ENCODE data around the gene CLDN20. TPM values are rescaled to one million over a fixed set of nuclear protein-coding genes. Genes with fewer than 3 reads are reported as not detected.

CLDN20 gene
- total RNA-seq, 5 donors from 2014 or later (not counting 1 experiment from before 2014, with no cell fraction given): not detected

DNA sequence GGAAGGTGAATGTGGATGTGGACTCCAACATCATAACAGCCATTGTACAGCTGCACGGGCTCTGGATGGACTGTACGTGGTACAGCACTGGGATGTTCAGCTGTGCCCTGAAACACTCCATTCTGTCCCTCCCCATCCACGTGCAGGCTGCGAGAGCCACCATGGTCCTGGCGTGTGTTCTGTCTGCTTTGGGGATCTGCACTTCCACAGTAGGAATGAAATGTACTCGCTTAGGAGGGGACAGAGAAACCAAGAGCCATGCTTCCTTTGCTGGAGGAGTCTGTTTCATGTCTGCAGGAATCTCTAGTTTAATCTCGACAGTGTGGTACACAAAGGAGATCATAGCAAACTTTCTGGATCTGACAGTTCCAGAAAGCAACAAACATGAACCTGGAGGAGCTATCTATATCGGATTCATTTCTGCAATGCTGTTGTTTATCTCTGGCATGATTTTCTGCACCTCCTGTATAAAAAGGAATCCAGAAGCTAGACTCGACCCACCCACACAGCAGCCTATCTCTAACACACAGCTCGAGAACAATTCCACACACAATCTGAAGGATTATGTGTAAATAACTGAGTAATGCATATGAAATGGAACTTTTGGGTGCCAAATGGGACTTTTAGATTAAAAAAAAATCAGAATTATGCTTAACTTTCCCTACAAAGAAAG is 12.1 kb downstream of the CLDN20 start:
- Mint-ChIP-seq H3K9me3 (no peaks in the 10 kb centered on the region), H3K4me3 (no peak overlapping the region), H3K4me1 (peaks cover 14 to 31% (median 16%) of the 10 kb centered on the region in 3 donors), H3K27me3 (no peaks in the 10 kb centered on the region), H3K36me3 (peaks cover 55% of the 10 kb centered on the region), H3K27ac (peak overlapping the region in 1 of 2 donors; percentile 11)
- DNase-seq (no peak), ATAC-seq (replicated peaks in 1 of 4) (no peak)
- Histone ChIP-seq H3K9me3 (no peaks in the 10 kb centered on the region), H3K36me3 (ENCODE audit: control insufficient read depth in 2 of 2, extremely low read depth in 1 of 2, insufficient read depth in 1 of 2, low read length in 1 of 2) (peaks cover 7 to 44% of the 10 kb centered on the region in 2 donors), H3K4me1 (ENCODE audit: control insufficient read depth in 1 of 2, extremely low read depth in 1 of 2, insufficient read depth in 2 of 2, low read length in 2 of 2) (no peaks in the 10 kb centered on the region), H3K27ac (ENCODE audit: low read length) (no peak overlapping the region), H3K4me3 (ENCODE audit: control insufficient read depth in 1 of 2, extremely low read depth in 1 of 2, low read length in 1 of 2) (no peak overlapping the region), H3K27me3 (replicated peaks in 1 of 2; ENCODE audit: control insufficient read depth in 2 of 2, extremely low read depth in 1 of 2, insufficient read depth in 2 of 2, low read length in 1 of 2) (no peaks in the 10 kb centered on the region)
- 96% methylated on average over 7 of the region's 10 CpGs for WGBS (ENCODE audit: insufficient coverage)
- CTCF ChIA-PET: interaction anchor here (0.6 to 1.6 kb wide), 2 partner anchors 99 to 352 kb away, joined by 3 read pairs; no protein-coding TSS in a partner anchor
- POLR2A ChIA-PET: interaction anchor here in 1 of 2 donors (0.6 kb wide), 1 partner anchor 1166 kb away, joined by 3 read pairs; no protein-coding TSS in a partner anchor

DNA sequence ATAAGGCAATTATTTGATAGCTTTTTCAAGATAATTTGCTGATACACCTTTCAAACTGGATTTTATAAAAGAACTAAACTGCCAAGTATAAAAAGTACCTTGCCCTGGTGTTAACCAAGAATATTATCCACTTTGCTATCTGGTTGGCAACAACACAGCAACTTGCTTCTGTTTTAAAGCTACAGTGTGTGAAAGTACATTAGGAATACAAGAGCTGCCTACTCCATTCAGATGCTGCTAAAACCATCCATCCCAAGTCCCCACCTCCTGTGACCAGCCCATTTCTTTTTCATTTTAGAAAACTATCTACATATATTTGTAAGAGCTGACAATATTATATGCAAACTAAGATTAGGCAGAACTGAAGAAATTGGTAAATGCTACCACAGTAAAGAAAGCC is 12.8 kb downstream of the CLDN20 start:
- POLR2A ChIA-PET: no interaction called here
- peak overlapping the region in 1 of 2 donors; percentile 17 for H3K27ac Mint-ChIP-seq

DNA sequence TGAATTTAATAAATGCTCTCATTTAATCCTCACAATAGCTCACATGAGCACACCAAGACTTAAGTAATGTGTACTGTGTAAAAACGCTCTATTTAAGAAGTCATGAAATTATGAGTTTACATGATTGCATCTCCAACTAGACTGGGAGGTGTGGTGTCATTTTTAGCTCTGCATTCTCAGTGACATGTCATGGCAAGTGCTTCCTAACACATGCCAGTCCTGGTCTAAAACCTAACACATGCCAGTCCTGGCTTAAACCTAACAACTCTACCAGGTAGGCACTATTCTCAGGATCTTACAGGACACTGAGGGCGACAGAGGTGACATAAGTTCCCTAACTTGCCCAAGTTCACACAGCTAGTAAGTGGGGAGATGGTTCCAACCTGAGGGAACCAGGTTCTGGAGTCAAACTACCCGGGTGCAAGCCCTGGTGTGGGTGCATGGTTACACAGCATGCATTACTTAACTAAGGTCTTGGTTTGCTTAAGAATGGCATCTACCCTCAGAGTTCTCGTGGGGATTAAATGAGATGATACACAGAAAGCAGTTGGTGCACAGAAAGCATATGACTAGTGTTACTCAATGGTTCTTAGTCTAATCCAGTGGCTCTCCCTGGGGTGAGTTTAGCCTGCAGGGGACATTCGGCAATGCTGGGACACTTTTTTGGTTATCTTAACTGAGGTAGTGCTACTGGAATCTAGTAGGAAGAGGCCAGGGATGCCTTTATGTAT is 14.7 kb downstream of the CLDN20 start:
- peaks cover 12 to 25% (median 12%) of the 10 kb centered on the region in 3 donors for H3K4me1 Mint-ChIP-seq
- 85% methylated on average over 2 of the region's 5 CpGs for WGBS (ENCODE audit: insufficient coverage)
- peaks cover 7 to 42% of the 10 kb centered on the region in 2 donors for H3K36me3 ChIP-seq (ENCODE audit: control insufficient read depth in 2 of 2, extremely low read depth in 1 of 2, insufficient read depth in 1 of 2, low read length in 1 of 2)
- no peak overlapping the region for H3K4me3 ChIP-seq (ENCODE audit: control insufficient read depth in 1 of 2, extremely low read depth in 1 of 2, low read length in 1 of 2)
- peaks cover 51% of the 10 kb centered on the region for H3K36me3 Mint-ChIP-seq
- CTCF ChIA-PET: interaction anchor here in 1 of 2 donors (0.6 kb wide), 1 partner anchor 9 kb away, joined by 3 read pairs; no protein-coding TSS in a partner anchor
- DNase-seq (no peak), ATAC-seq (replicated peaks in 1 of 4) (no peak)
- no peaks in the 10 kb centered on the region for H3K27me3 ChIP-seq (replicated peaks in 1 of 2; ENCODE audit: control insufficient read depth in 2 of 2, extremely low read depth in 1 of 2, insufficient read depth in 2 of 2, low read length in 1 of 2)
- no peaks in the 10 kb centered on the region for H3K9me3 Mint-ChIP-seq
- no peak overlapping the region for H3K27ac ChIP-seq (ENCODE audit: low read length)
- H3K9me3 ChIP-seq: no peaks in the 10 kb centered on the region
- no peaks in the 10 kb centered on the region for H3K27me3 Mint-ChIP-seq
- peak overlapping the region in 1 of 2 donors; percentile 34 for H3K27ac Mint-ChIP-seq
- H3K4me3 Mint-ChIP-seq: no peak overlapping the region
- no peaks in the 10 kb centered on the region for H3K4me1 ChIP-seq (ENCODE audit: control insufficient read depth in 1 of 2, extremely low read depth in 1 of 2, insufficient read depth in 2 of 2, low read length in 2 of 2)
- POLR2A ChIA-PET: no interaction called here

More for the DNA sequence above, 12.8 kb downstream of the CLDN20 start:
- Mint-ChIP-seq H3K36me3 (peaks cover 55% of the 10 kb centered on the region), H3K27me3 (no peaks in the 10 kb centered on the region), H3K4me1 (peaks cover 14 to 31% (median 16%) of the 10 kb centered on the region in 3 donors), H3K9me3 (no peaks in the 10 kb centered on the region), H3K4me3 (no peak overlapping the region)
- Histone ChIP-seq H3K27ac (ENCODE audit: low read length) (no peak overlapping the region), H3K4me1 (ENCODE audit: control insufficient read depth in 1 of 2, extremely low read depth in 1 of 2, insufficient read depth in 2 of 2, low read length in 2 of 2) (no peaks in the 10 kb centered on the region), H3K9me3 (no peaks in the 10 kb centered on the region), H3K36me3 (ENCODE audit: control insufficient read depth in 2 of 2, extremely low read depth in 1 of 2, insufficient read depth in 1 of 2, low read length in 1 of 2) (peaks cover 7 to 43% of the 10 kb centered on the region in 2 donors), H3K27me3 (replicated peaks in 1 of 2; ENCODE audit: control insufficient read depth in 2 of 2, extremely low read depth in 1 of 2, insufficient read depth in 2 of 2, low read length in 1 of 2) (no peaks in the 10 kb centered on the region), H3K4me3 (ENCODE audit: control insufficient read depth in 1 of 2, extremely low read depth in 1 of 2, low read length in 1 of 2) (no peak overlapping the region)
- CTCF ChIA-PET: interaction anchor here (0.6 to 1.6 kb wide), 4 partner anchors 25 to 352 kb away, joined by 3 read pairs; no protein-coding TSS in a partner anchor
- ATAC-seq (replicated peaks in 1 of 4) (no peak), DNase-seq (no peak)

DNA sequence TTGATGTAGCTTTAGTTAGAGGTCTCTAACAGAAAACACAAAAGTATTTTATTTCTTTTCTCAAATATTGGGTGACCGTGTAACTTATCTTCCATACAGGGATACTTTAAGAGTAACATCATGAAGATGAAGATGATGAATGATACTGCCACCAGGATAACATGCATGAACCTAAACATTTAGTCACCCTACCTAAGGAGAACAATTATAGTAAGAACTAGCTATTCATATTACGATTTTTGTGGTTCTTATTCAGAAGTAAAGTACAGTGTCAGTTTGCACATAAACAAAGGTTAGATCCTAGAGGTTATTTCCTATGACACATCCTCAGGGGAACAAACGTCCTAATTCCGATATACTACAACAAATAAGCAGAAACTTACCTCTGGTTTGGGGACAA is 21.0 kb downstream of the CLDN20 start:
- CTCF ChIA-PET: no interaction called here

DNA sequence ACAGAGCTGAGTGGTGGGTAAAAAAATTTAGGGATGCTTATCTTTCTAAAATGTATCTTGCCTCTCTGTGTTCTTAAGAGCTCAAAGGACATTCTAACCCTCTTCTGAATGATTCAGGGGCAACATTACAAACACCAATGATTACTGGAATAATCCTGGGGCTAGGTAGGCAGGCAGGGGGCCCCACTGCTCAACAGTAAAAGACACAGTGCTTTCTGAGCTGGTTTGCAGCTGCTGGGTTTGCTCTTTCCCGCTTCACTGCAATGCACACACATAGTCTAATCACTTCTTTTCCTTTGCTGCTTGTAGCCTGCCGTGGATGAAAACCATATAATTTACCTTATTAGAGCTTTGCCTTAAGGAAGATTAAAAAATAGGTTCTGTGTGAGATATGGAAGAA is 23.9 kb downstream of the CLDN20 start:
- Mint-ChIP-seq H3K36me3 (peaks cover 64% of the 10 kb centered on the region), H3K27me3 (no peaks in the 10 kb centered on the region), H3K4me1 (peaks cover 8 to 17% (median 16%) of the 10 kb centered on the region in 3 donors), H3K4me3 (no peak overlapping the region), H3K27ac (no peak overlapping the region), H3K9me3 (no peaks in the 10 kb centered on the region)
- ATAC-seq (replicated peaks in 1 of 4) (no peak), DNase-seq (no peak)
- WGBS (ENCODE audit: insufficient coverage): no CpG with 5 or more reads among the region's 2 CpGs
- CTCF ChIA-PET: interaction anchor here in 1 of 2 donors (0.6 kb wide), 1 partner anchor 165 kb away, joined by 4 read pairs; no protein-coding TSS in a partner anchor
- POLR2A ChIA-PET: no interaction called here
- Histone ChIP-seq H3K4me1 (ENCODE audit: control insufficient read depth in 1 of 2, extremely low read depth in 1 of 2, insufficient read depth in 2 of 2, low read length in 2 of 2) (no peaks in the 10 kb centered on the region), H3K27me3 (replicated peaks in 1 of 2; ENCODE audit: control insufficient read depth in 2 of 2, extremely low read depth in 1 of 2, insufficient read depth in 2 of 2, low read length in 1 of 2) (no peaks in the 10 kb centered on the region), H3K36me3 (ENCODE audit: control insufficient read depth in 2 of 2, extremely low read depth in 1 of 2, insufficient read depth in 1 of 2, low read length in 1 of 2) (peaks cover 0 to 40% of the 10 kb centered on the region in 2 donors), H3K9me3 (no peaks in the 10 kb centered on the region), H3K27ac (ENCODE audit: low read length) (no peak overlapping the region), H3K4me3 (ENCODE audit: control insufficient read depth in 1 of 2, extremely low read depth in 1 of 2, low read length in 1 of 2) (no peak overlapping the region)

More for the DNA sequence above, 21.0 kb downstream of the CLDN20 start:
- H3K27me3 ChIP-seq (replicated peaks in 1 of 2; ENCODE audit: control insufficient read depth in 2 of 2, extremely low read depth in 1 of 2, insufficient read depth in 2 of 2, low read length in 1 of 2): no peaks in the 10 kb centered on the region
- no peaks in the 10 kb centered on the region for H3K27me3 Mint-ChIP-seq
- H3K4me1 Mint-ChIP-seq: peaks cover 8 to 15% (median 9%) of the 10 kb centered on the region in 3 donors
- no peak overlapping the region for H3K27ac ChIP-seq (ENCODE audit: low read length)
- H3K27ac Mint-ChIP-seq: no peak overlapping the region
- no peaks in the 10 kb centered on the region for H3K4me1 ChIP-seq (ENCODE audit: control insufficient read depth in 1 of 2, extremely low read depth in 1 of 2, insufficient read depth in 2 of 2, low read length in 2 of 2)
- H3K4me3 Mint-ChIP-seq: no peak overlapping the region
- POLR2A ChIA-PET: no interaction called here
- H3K9me3 ChIP-seq: no peaks in the 10 kb centered on the region
- peaks cover 0 to 33% of the 10 kb centered on the region in 2 donors for H3K36me3 ChIP-seq (ENCODE audit: control insufficient read depth in 2 of 2, extremely low read depth in 1 of 2, insufficient read depth in 1 of 2, low read length in 1 of 2)
- no peaks in the 10 kb centered on the region for H3K9me3 Mint-ChIP-seq
- peaks cover 57% of the 10 kb centered on the region for H3K36me3 Mint-ChIP-seq
- DNase-seq: no peak
- no peak overlapping the region for H3K4me3 ChIP-seq (ENCODE audit: control insufficient read depth in 1 of 2, extremely low read depth in 1 of 2, low read length in 1 of 2)
- no CpG with 5 or more reads among the region's 4 CpGs for WGBS (ENCODE audit: insufficient coverage)
- no peak for ATAC-seq (replicated peaks in 1 of 4)

DNA sequence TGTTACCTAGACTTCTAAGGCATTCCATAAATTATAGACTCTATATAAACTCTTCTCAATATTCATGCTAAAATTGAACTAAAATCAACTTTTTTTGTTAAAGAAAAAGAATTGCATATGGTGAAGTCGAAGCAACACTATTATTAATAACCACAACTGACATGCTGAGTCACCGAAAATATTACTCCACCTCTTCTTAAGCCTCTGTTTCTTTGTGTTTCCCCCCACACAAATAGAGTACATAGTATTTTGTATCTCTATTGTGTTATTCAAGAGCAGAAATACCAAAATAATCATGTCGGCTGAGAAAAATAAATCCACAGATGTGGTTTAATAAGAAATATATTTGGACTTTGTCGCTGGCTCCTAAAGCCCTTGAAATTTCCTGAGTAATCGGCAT is 26.7 kb downstream of the CLDN20 start:
- Mint-ChIP-seq H3K36me3 (peaks cover 62% of the 10 kb centered on the region), H3K4me1 (peaks cover 8 to 21% (median 15%) of the 10 kb centered on the region in 3 donors), H3K27me3 (no peaks in the 10 kb centered on the region), H3K27ac (no peak overlapping the region), H3K9me3 (no peaks in the 10 kb centered on the region), H3K4me3 (no peak overlapping the region)
- Histone ChIP-seq H3K27ac (ENCODE audit: low read length) (no peak overlapping the region), H3K27me3 (replicated peaks in 1 of 2; ENCODE audit: control insufficient read depth in 2 of 2, extremely low read depth in 1 of 2, insufficient read depth in 2 of 2, low read length in 1 of 2) (no peaks in the 10 kb centered on the region), H3K36me3 (ENCODE audit: control insufficient read depth in 2 of 2, extremely low read depth in 1 of 2, insufficient read depth in 1 of 2, low read length in 1 of 2) (peaks cover 0 to 24% of the 10 kb centered on the region in 2 donors), H3K9me3 (no peaks in the 10 kb centered on the region), H3K4me3 (ENCODE audit: control insufficient read depth in 1 of 2, extremely low read depth in 1 of 2, low read length in 1 of 2) (no peak overlapping the region), H3K4me1 (ENCODE audit: control insufficient read depth in 1 of 2, extremely low read depth in 1 of 2, insufficient read depth in 2 of 2, low read length in 2 of 2) (no peaks in the 10 kb centered on the region)
- ChIA-PET CTCF (no interaction called here), POLR2A (no interaction called here)
- 100% methylated on average over 2 of the region's 5 CpGs for WGBS (ENCODE audit: insufficient coverage)
- no peak for DNase-seq
- ATAC-seq (replicated peaks in 1 of 4): no peak
